Hematopoietic multipotent progenitor cell treated with erythropoietin and hydrocortisone succinate and interleukin-3 and kit ligand, for 8 days (in vitro differentiated cells): ENCODE results near the gene TUT7.
"Not testable (repeated sequence)": the region's sequence is repeated elsewhere in the genome, so short reads cannot be mapped to it uniquely, and the experiment has no call there.

ENCODE experiments used
- DNase-seq: peaks from one replicate; pipeline ENCODE4 v3.0.0-alpha.2; 2015

Gene TUT7

GRCh38 chr9:86344818-86345217 is 9.4 kb downstream of the TUT7 start:
- DNase-seq: no peak

- DNase-seq: no peak
Observed at GRCh38 chr9:86342269-86342668, 11.9 kb downstream of the TUT7 start.

GRCh38 chr9:86341007-86341491 is 13.2 kb downstream of the TUT7 start:
- no peak for DNase-seq

- DNase-seq: no peak
Observed at GRCh38 chr9:86340356-86341006, 13.7 kb downstream of the TUT7 start.

- DNase-seq: no peak
Observed at GRCh38 chr9:86337469-86338108, 16.6 kb downstream of the TUT7 start.

- DNase-seq: no peak
Observed at GRCh38 chr9:86336058-86336457, 18.2 kb downstream of the TUT7 start.

GRCh38 chr9:86333651-86334050 is 20.6 kb downstream of the TUT7 start:
- DNase-seq: no peak

GRCh38 chr9:86330186-86330585 is 24.0 kb downstream of the TUT7 start:
- DNase-seq: no peak

- no peak for DNase-seq
Observed at GRCh38 chr9:86329649-86330048, 24.6 kb downstream of the TUT7 start.

- no peak for DNase-seq
Observed at GRCh38 chr9:86328156-86328555, 26.1 kb downstream of the TUT7 start.

GRCh38 chr9:86326536-86326935 is 27.7 kb downstream of the TUT7 start:
- no peak for DNase-seq

GRCh38 chr9:86324901-86325300 is 29.3 kb downstream of the TUT7 start:
- no peak for DNase-seq

- no peak for DNase-seq
Observed at GRCh38 chr9:86324308-86324707, 29.9 kb downstream of the TUT7 start.

- no peak for DNase-seq
Observed at GRCh38 chr9:86322973-86323644, 31.1 kb downstream of the TUT7 start.

GRCh38 chr9:86321373-86321772 is 32.8 kb downstream of the TUT7 start:
- DNase-seq: no peak

- DNase-seq: no peak
Observed at GRCh38 chr9:86318187-86318586, 36.0 kb downstream of the TUT7 start.

- no peak for DNase-seq
Observed at GRCh38 chr9:86315078-86315477, 39.1 kb downstream of the TUT7 start.

GRCh38 chr9:86312959-86313358 is 41.3 kb downstream of the TUT7 start:
- not testable (repeated sequence) for DNase-seq

- DNase-seq: no peak
Observed at GRCh38 chr9:86308687-86309086, 45.5 kb downstream of the TUT7 start.

GRCh38 chr9:86304236-86304730 is 49.9 kb downstream of the TUT7 start:
- DNase-seq: no peak

GRCh38 chr9:86303316-86303975 is 50.8 kb downstream of the TUT7 start:
- DNase-seq: no peak

- DNase-seq: no peak
Observed at GRCh38 chr9:86301686-86302085, 52.5 kb downstream of the TUT7 start.

- no peak for DNase-seq
Observed at GRCh38 chr9:86300701-86301100, 53.5 kb downstream of the TUT7 start.
